Measurements from ENCODE around the gene MED14.

The MED14 gene

DNA sequence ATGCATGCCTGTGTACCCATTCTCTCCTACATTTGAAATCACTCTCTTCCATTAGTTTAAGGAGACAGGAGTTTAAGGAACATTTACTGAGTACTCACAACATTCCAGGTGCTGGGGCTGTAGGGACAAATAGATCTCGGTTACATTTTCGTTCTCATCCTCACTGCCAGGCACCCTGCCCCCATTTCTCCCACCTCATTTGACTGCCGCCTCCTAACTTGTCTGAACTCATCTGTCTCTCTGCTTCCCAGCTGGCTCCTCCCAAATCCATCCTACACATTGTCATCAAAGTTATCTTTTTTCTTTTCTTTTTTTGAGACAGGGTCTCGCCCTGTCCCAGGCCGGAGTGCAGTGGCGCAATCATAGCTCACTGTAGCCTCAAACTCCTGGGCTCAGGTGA, 131.9 kb downstream of the MED14 start:
- DNase-seq (ENCODE audit: low spot score): no peak

Data from pons (tissue), 1 donor.